ENCODE data around the gene DDB1.
A peak's percentile ranks its signal among the peaks of the same experiment; 100 is the strongest.

The DDB1 gene

GRCh38 chr11:61337706-61338470, 5.0 kb upstream of the DDB1 start:
- DNase-seq (ENCODE audit: insufficient read length, low spot score) (no peak), FAIRE-seq (no peak)

- FAIRE-seq (no peak), DNase-seq (ENCODE audit: insufficient read length, low spot score) (peak; percentile 78)
Observed at GRCh38 chr11:61336171-61336935, 3.4 kb upstream of the DDB1 start.

GRCh38 chr11:61335355-61335710, 2.4 kb upstream of the DDB1 start:
- FAIRE-seq (no peak), DNase-seq (ENCODE audit: insufficient read length, low spot score) (no peak)

- FAIRE-seq (no peak), DNase-seq (ENCODE audit: insufficient read length, low spot score) (no peak)
Observed at GRCh38 chr11:61334434-61335354, 1.8 kb upstream of the DDB1 start.

- FAIRE-seq (no peak), DNase-seq (ENCODE audit: insufficient read length, low spot score) (no peak)
Observed at GRCh38 chr11:61333550-61334433, 887 bp upstream of the DDB1 start.

GRCh38 chr11:61332281-61332796, 566 bp downstream of the DDB1 start:
- no peak for DNase-seq (ENCODE audit: insufficient read length, low spot score)
- no peak for FAIRE-seq

GRCh38 chr11:61331651-61332050, 1.3 kb downstream of the DDB1 start:
- DNase-seq (ENCODE audit: insufficient read length, low spot score) (no peak), FAIRE-seq (no peak)

GRCh38 chr11:61329871-61330270, 3.0 kb downstream of the DDB1 start:
- DNase-seq (ENCODE audit: insufficient read length, low spot score) (no peak), FAIRE-seq (no peak)

- FAIRE-seq: no peak
- no peak for DNase-seq (ENCODE audit: insufficient read length, low spot score)
Observed at GRCh38 chr11:61328351-61328750, 4.6 kb downstream of the DDB1 start.

- no peak for FAIRE-seq
- no peak for DNase-seq (ENCODE audit: insufficient read length, low spot score)
Observed at GRCh38 chr11:61327669-61328071, 5.2 kb downstream of the DDB1 start.

- DNase-seq (ENCODE audit: insufficient read length, low spot score) (no peak), FAIRE-seq (no peak)
Observed at GRCh38 chr11:61325649-61326414, 7.1 kb downstream of the DDB1 start.

- FAIRE-seq: no peak
- no peak for DNase-seq (ENCODE audit: insufficient read length, low spot score)
Observed at GRCh38 chr11:61315260-61315659, 17.6 kb downstream of the DDB1 start.

GRCh38 chr11:61310749-61311148, 22.2 kb downstream of the DDB1 start:
- no peak for FAIRE-seq
- no peak for DNase-seq (ENCODE audit: insufficient read length, low spot score)

- FAIRE-seq (no peak), DNase-seq (ENCODE audit: insufficient read length, low spot score) (no peak)
Observed at GRCh38 chr11:61309739-61310138, 23.2 kb downstream of the DDB1 start.

GRCh38 chr11:61309141-61309540, 23.8 kb downstream of the DDB1 start:
- FAIRE-seq (no peak), DNase-seq (ENCODE audit: insufficient read length, low spot score) (no peak)

- DNase-seq (ENCODE audit: insufficient read length, low spot score): no peak
- no peak for FAIRE-seq
Observed at GRCh38 chr11:61307354-61307753, 25.6 kb downstream of the DDB1 start.

- no peak for DNase-seq (ENCODE audit: insufficient read length, low spot score)
- no peak for FAIRE-seq
Observed at GRCh38 chr11:61306221-61306620, 26.7 kb downstream of the DDB1 start.

GRCh38 chr11:61305417-61305816, 27.5 kb downstream of the DDB1 start:
- no peak for FAIRE-seq
- DNase-seq (ENCODE audit: insufficient read length, low spot score): no peak

GRCh38 chr11:61303725-61304124, 29.2 kb downstream of the DDB1 start:
- DNase-seq (ENCODE audit: insufficient read length, low spot score) (no peak), FAIRE-seq (no peak)

Measured in HTR-8/SVneo (cell line).